Kidney (tissue), 14 donors: ENCODE measurements around the gene WDFY2. TPM values are rescaled to one million over a fixed set of nuclear protein-coding genes. Genes with fewer than 3 reads are reported as not detected.

Experiments
- DNase-seq, 5 donors: peaks; one replicate each; pipeline ENCODE4 v3.0.0-alpha.2; 2013 to 2020
- FAIRE-seq: peaks from 2 replicates; lab custom pipeline; 2012; peaks lifted over from hg19 to GRCh38; lab: Jason Lieb, UNC
- H3K27ac ChIP-seq, 2 donors: one replicate each; pipeline ENCODE4 v1.7.0; 2013; ENCODE audit warnings: low read depth in 2 of 2, low read length in 2 of 2, inconsistent platforms in 1 of 2
- H3K27me3 ChIP-seq: one replicate; pipeline ENCODE4 v1.7.1; 2013; ENCODE audit warnings: low read length, inconsistent platforms; ENCODE audit not compliant: control insufficient read depth, insufficient read depth
- H3K36me3 ChIP-seq, 3 donors: one replicate each; pipeline versions ENCODE4 v1.7.0 to v1.7.1; 2013; ENCODE audit warnings: low read length in 3 of 3, control low read depth in 1 of 3, inconsistent platforms in 1 of 3; ENCODE audit not compliant: insufficient read depth in 3 of 3, control insufficient read depth in 2 of 3
- H3K4me1 ChIP-seq, 3 donors: one replicate each; pipeline versions ENCODE4 v1.7.0 to v1.7.1; 2013; ENCODE audit warnings: low read length in 3 of 3, inconsistent platforms in 1 of 3, low read depth in 1 of 3; ENCODE audit not compliant: control insufficient read depth in 2 of 3, insufficient read depth in 2 of 3
- H3K4me3 ChIP-seq, 3 donors: one replicate each; pipeline versions ENCODE4 v1.7.0 to v1.8.1; 2013; ENCODE audit warnings: low read length in 3 of 3, control low read depth in 1 of 3, inconsistent platforms in 1 of 3
- H3K9ac ChIP-seq, 3 donors: one replicate each; pipeline versions ENCODE4 v1.7.0 to v1.7.1; 2013; ENCODE audit warnings: low read length in 3 of 3, control low read depth in 1 of 3, inconsistent platforms in 1 of 3
- H3K9me3 ChIP-seq, 3 donors: one replicate each; pipeline versions ENCODE4 v1.7.0 to v1.7.1; 2013; ENCODE audit warnings: low read length in 3 of 3, control low read depth in 1 of 3, inconsistent platforms in 1 of 3; ENCODE audit not compliant: control insufficient read depth in 2 of 3, insufficient read depth in 1 of 3
- CTCF ChIP-seq: IDR thresholded peaks from 3 replicates; pipeline ENCODE4 v1.5.1; 2012; ENCODE audit warnings: mild to moderate bottlenecking, moderate library complexity, borderline replicate concordance; ENCODE audit not compliant: insufficient read depth; ENCODE audit errors: extremely low read depth
- intact Hi-C: fragments of 100-400 bp; cut with DNase I; formaldehyde crosslinking; loops from one replicate; pipeline ENCODE4 v1.11.1; 2022
- microRNA-seq: library from miRNA; unstranded; fragments of <30 nt; microRNA quantifications from one replicate; pipeline ENCODE4 v1.2.0, GENCODE V29; 2020
- polyA plus RNA-seq: library from polyadenylated mRNA; stranded (reverse); fragments of 350-450 nt; fragmentation: Illumina TruSeq; extraction: RNeasy Lipid Tissue Mini Kit (QIAGEN cat#74804); gene quantifications from one replicate; pipeline ENCODE4 v1.2.3, GENCODE V29; 2014; ENCODE audit warnings: low read depth, low replicate concordance; ENCODE audit not compliant: insufficient read depth
- total RNA-seq: library from RNA; stranded (reverse); fragmentation: NEBNext Ultra II Directional; extraction: Animal tissue kit (Norgen Biotek cat#: 25700); gene quantifications from one replicate; pipeline ENCODE4 v1.2.1, GENCODE V29; 2021
- donor health status: control.
- donor health status: control.
- donor health status: control.
- donor health status: control.
- donor health status: control.
- donor health status: DM: yes; HTN: yes; CAD: no.
- donor health status: Normal renal cell carcinoma (clear cell type).

WDFY2 gene
- total and polyA plus RNA-seq, 2 donors from 2014 or later: 4.8 to 13.0 TPM

GRCh38 chr13:51816604-51817249, 232.5 kb downstream of the WDFY2 start:
- Histone ChIP-seq H3K4me1 (peaks cover 0 to 8% (median 5%) of the 10 kb centered on the region in 3 donors), H3K27ac (no peak overlapping the region), H3K9me3 (no peaks in the 10 kb centered on the region), H3K36me3 (no peaks in the 10 kb centered on the region), H3K4me3 (no peak overlapping the region), H3K27me3 (no peaks in the 10 kb centered on the region), H3K9ac (no peak overlapping the region)
- intact Hi-C loops: no loop called here
- no peak for TF ChIP-seq CTCF
- no peak for FAIRE-seq
- DNase-seq: no peak

Small RNAs within 50 kb of the gene (microRNA-seq; reads per million reads assigned to microRNA genes)
- gene MIR4703: not detected

Other genes starting within 250 kb of the WDFY2 start
- not detected for gene SERPINE3, start 244.8 kb upstream of the WDFY2 start, total RNA-seq
- not detected for gene SERPINE3, start 244.8 kb upstream of the WDFY2 start, polyA plus RNA-seq
- gene INTS6, start 131.4 kb upstream of the WDFY2 start, total RNA-seq: 31.0 TPM
- 8.3 TPM for gene INTS6, start 131.4 kb upstream of the WDFY2 start, polyA plus RNA-seq
- 20.4 TPM for gene DHRS12, start 219.7 kb downstream of the WDFY2 start, total RNA-seq
- 36.1 TPM for gene DHRS12, start 219.7 kb downstream of the WDFY2 start, polyA plus RNA-seq